ENCODE data around the gene RBM10.

RBM10 gene

GRCh38 chrX:47151435-47151834, 6.4 kb downstream of the RBM10 start:
- no peak for DNase-seq

GRCh38 chrX:47156611-47157520, 11.8 kb downstream of the RBM10 start:
- no peak for DNase-seq

DNA sequence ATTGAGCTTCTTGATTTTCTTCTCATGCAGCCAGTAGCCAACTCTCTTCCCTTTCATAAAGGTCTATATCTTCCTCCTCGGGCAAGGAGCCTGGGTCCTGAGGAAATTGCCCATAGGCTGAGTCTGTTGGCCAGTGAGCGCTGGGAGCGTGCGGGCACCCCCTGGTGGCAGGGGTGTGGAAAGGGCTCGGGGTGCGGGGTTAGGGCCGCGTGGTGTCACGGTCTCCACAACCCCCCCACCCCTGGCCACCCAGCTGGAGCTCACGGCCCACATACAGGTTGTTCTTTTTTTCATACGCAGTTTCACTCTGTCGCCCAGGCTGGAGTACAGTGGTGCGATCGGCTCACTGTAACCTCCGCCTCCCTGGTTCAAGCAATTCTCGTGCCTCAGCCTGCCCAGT, 13.1 kb downstream of the RBM10 start:
- no peak for DNase-seq

GRCh38 chrX:47158781-47159180, 13.8 kb downstream of the RBM10 start:
- DNase-seq = no peak

DNA sequence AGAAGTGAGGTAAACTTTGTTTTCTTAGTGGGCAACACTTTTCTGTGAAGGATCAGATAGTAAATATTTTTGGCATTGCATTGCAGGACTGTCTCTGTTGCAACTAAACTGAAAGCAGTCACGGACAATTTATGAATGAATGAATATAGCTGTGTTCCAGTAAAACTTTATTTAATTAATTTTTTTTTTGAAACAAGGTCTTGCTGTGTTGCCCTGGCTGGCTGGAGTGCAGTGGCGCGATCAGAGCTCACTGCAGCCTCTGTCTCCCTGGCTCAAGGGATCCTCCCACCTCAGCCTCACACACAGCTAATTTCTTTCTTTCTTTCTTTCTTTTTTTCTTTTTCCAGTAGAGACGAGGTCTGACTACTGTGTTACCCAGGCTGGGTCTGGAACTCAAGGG, 15.8 kb downstream of the RBM10 start:
- no peak for DNase-seq

GRCh38 chrX:47162927-47163583, 18.0 kb downstream of the RBM10 start:
- DNase-seq = no peak

DNA sequence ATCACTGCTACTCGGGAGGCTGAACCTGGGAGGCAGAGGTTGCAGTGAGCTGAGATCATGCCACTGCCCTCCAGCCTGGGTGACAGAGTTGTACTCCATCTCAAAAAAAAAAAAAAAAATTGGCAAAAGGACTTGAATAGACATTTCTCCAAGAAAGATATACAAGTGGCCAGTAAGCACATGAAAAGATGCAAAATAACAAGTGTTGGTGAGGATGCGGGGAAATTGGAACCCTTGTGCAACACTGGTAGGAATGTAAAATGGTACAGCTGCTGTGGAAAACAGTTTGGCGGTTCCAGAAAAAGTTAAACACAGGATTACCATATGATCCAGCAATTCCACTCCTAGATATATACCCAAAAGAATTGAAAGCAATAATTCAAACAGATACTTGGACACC, 19.4 kb downstream of the RBM10 start:
- no peak for DNase-seq

DNA sequence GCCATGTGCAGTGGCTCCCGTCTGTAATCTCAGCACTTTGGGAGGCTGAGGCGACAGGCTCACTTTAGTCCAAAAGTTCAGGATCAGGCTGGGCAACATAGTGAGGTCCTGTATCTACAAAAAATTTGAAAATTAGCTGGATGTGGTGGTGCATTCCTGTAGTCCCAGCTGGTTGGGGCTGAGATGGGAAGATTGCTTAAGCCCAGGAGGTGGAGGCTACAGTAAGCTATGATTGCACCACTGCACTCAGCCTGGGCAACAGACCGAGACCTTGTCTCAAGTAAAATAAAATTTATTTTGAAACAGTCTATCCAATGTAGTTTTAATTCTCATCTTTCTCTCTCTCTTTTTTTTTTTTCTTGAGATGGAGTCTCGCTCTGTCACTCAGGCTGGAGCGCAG, 21.1 kb downstream of the RBM10 start:
- no peak for DNase-seq

GRCh38 chrX:47168495-47169073, 23.6 kb downstream of the RBM10 start:
- no peak for DNase-seq

- no peak for DNase-seq
These were observed 24.3 kb downstream of the RBM10 start for GRCh38 chrX:47169273-47169672.

- DNase-seq = no peak
These were observed 24.9 kb downstream of the RBM10 start for GRCh38 chrX:47169726-47170515.

GRCh38 chrX:47170861-47171692, 26.1 kb downstream of the RBM10 start:
- DNase-seq = no peak

- no peak for DNase-seq
These were observed 27.0 kb downstream of the RBM10 start for GRCh38 chrX:47171996-47172395.

- no peak for DNase-seq
These were observed 27.5 kb downstream of the RBM10 start for GRCh38 chrX:47172549-47172948.

- DNase-seq = no peak
These were observed 28.2 kb downstream of the RBM10 start for GRCh38 chrX:47172971-47173792.

GRCh38 chrX:47174376-47174775, 29.4 kb downstream of the RBM10 start:
- DNase-seq = no peak

DNA sequence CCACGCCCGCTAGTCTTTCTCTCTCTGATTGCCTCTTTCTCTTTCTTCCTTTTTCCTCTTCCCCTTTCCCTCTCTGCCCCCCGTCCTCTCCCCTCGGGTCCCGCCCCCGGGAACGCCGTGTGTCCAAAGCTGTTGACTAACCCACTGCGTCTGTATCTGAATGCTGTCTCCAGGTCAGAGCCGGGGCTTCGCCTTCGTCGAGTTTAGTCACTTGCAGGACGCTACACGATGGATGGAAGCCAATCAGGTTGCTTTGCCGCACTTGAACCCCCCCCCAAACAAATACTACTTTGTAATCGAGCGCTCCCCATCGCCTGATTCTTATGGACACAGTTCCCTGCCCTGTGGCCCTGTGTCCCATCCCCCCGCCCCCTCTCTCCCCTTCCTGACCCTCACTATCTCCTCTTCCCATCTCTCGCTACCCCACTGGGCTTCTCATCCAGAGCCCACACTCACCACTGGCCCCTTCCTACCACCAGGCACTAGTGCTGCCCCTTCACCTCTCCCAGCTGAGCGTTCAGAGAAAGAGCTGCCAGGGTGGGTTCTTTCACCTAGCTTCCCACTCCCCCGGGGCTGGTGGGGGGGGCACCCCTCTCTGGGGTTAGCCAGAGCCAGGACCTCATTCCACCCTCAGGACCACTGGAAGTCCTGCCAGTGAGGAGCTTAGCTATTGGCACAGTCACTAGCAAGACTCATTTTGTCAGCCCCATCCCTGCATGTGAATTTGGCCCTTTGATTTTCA, 30.0 kb downstream of the RBM10 start:
- DNase-seq = no peak

DNA sequence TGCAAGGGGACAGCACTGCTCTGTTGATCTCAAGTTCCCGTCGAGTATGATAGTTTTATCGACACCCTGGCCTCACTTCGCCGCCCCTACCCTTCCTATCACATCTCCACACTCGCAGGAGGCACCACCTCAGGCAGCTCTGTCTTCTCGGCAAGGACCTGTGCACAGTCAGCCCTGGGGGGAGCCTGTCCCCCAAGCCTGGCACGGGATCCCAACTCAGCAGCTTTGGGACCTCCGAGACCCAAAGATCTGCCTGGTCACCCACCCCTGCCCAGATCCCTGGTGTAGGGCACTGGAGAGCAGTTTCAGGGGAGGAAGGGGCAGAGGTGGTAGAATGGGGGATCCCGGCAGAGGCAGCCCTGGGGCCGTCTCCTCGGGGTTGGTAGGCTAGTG, 30.6 kb downstream of the RBM10 start:
- DNase-seq = no peak

DNA sequence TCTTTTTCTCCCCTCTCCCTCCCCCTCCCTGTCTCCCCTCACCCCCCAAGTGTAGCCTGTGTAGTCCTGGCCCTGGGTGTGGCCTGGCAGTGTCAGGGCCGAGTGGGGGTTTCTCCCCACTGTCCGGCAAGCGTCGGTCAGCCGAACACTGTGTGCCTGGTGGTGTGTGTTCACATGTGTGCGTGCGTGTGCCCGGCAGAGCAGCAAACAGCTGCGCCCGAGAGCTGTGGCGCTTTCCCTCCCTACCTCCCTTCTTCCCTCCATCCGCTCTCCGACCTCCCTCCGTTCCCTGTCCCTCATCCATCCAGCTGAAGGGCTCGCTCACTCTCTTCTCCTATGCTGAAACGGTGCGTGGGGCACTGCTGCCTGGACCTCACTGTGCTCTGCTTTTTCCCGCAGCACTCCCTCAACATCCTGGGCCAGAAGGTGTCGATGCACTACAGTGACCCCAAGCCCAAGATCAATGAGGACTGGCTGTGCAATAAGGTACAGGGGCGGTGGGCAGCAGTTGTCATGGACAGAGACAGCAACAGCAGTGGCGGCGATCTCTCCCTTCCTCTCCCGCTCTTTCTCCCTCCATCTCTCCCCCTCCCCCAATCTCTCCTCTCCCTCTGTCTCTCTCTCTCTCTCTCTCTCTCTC, 31.2 kb downstream of the RBM10 start:
- DNase-seq = no peak

DNA sequence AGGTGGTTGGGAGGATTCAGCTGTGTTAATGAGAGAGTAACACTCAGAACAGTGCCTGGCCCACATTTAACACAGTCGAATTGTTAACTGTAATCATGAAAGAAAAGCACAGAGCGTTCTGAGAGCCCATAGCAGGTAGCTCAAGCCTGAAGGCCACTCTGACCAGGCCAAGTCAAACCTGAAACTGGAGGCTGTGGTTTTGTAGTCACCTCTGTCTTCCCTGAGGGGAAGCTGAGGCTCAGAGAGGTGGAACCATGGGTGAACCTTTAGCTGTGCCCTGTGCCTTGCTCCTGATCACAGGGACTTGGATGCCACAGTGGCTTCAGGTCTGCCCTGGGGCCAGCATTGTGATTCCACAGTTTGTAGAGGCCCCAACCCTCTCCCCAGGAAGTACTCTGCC, 32.1 kb downstream of the RBM10 start:
- no peak for DNase-seq

Data from NCI-H510A treated with DMSO at 0.1 percent for 48 hours (cell line).